Measurements from ENCODE around the gene OR51F2. TPM values are rescaled to one million over a fixed set of nuclear protein-coding genes. Genes with fewer than 3 reads are reported as not detected.
"Not testable (repeated sequence)": the region's sequence is repeated elsewhere in the genome, so short reads cannot be mapped to it uniquely, and the experiment has no call there.

OR51F2 gene
- total RNA-seq, 1 experiment from 2014 or later = not detected

DNA sequence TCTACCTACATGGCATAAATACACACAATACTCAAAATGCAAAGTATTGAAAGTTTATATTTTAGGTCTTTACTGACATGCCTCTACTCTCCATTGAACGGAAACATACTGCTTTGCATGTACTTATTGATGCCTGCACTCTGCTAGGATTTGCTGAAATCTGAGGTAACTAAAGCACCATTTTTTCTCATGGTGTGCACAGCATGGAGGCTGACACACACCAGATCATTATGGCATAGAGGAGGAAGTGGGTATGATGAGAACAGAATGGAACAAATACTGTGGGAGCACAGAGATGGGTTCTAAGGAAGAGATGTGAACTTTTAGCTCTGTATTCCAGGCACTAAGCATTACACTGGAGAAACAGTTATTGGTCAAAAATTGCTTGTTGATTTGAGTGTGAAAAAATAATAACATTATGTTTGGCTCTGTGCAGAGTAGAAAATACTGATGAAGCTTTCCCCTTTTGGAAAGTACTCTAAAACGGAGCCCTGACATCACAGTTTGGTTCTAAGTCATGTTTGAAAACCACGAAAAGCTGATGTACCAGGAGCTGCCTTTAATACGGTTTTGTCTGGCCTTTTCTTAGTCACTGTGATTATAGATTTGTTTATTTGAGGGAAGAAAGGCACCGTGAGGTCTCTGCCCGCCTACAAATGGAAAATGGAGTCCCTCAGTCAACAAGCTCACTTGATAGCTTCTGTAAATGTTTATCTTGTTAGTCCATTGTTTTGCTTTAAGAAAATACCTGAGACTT, 22.5 kb upstream of the OR51F2 start:
- H3K27me3 ChIP-seq (replicated peaks; ENCODE audit: insufficient read depth, low read depth, low read length, poor library complexity) = no peaks in the 10 kb centered on the region
- H3K9me3 ChIP-seq (ENCODE audit: low read depth, low read length, poor library complexity, severe bottlenecking) = no peaks in the 10 kb centered on the region
- no TSS peak for BruUV-seq (replicated peaks)
- ChIA-PET CTCF (no interaction called here), POLR2A (ENCODE audit: low non-redundant PET) (no interaction called here)
- H3K27ac ChIP-seq (ENCODE audit: low read depth, low read length, poor library complexity, severe bottlenecking) = no peak overlapping the region
- TF ChIP-seq EZH2 (IDR thresholded peaks at IDR 0.05; ENCODE audit: borderline replicate concordance, low read depth, low read length, poor library complexity, severe bottlenecking) (no peak), CTCF (conservative IDR thresholded peaks at IDR 0.05; ENCODE audit: low read depth, low read length) (no peak)
- no peaks in the 10 kb centered on the region for H3K4me1 ChIP-seq (ENCODE audit: insufficient read depth, low read length, poor library complexity, severe bottlenecking)
- intact Hi-C loops (cut with micrococcal nuclease; ENCODE audit: unreplicated experiment) = no loop called here
- H3K4me3 ChIP-seq (ENCODE audit: low read depth, low read length, poor library complexity, severe bottlenecking) = no peak overlapping the region
- no peaks in the 10 kb centered on the region for H3K36me3 ChIP-seq (ENCODE audit: insufficient read depth, low read length, poor library complexity, severe bottlenecking)
- no peak for DNase-seq (ENCODE audit: low spot score)

- H3K4me1 ChIP-seq (ENCODE audit: insufficient read depth, low read length, poor library complexity, severe bottlenecking); H3K4me3 ChIP-seq (ENCODE audit: low read depth, low read length, poor library complexity, severe bottlenecking); H3K36me3 ChIP-seq (ENCODE audit: insufficient read depth, low read length, poor library complexity, severe bottlenecking); H3K27ac ChIP-seq (ENCODE audit: low read depth, low read length, poor library complexity, severe bottlenecking); H3K9me3 ChIP-seq (ENCODE audit: low read depth, low read length, poor library complexity, severe bottlenecking); CTCF ChIA-PET; DNase-seq (ENCODE audit: low spot score); BruUV-seq (replicated peaks); intact Hi-C loops (cut with micrococcal nuclease; ENCODE audit: unreplicated experiment); POLR2A ChIA-PET (ENCODE audit: low non-redundant PET); H3K27me3 ChIP-seq (replicated peaks; ENCODE audit: insufficient read depth, low read depth, low read length, poor library complexity): not testable (repeated sequence)
These were observed 19.8 kb upstream of the OR51F2 start for GRCh38 chr11:4801316-4801715.

DNA sequence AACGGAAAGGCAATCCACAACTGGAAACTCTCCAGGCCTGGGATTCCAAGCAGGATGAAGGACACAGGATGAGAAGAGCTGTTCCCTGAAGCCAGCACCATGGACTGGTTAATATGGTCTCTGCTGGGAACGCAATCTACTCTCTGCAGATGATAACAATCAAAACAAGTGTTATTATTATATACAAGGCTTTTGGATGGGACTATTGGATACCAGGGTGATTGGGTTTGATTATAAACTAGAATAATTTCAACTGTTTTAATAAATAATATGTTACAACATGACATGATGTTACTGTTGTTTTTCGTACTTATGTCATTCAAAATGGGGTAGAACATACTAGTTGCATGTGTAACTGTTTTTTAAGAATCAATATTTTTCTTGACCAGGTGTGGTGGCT, 16.8 kb upstream of the OR51F2 start, which contains the start of gene OR52R1:
OR52R1 (minus strand) TSS at position 101 of the 400 bp plus-strand sequence; CDS start at position 101, 0 bp downstream.
- intact Hi-C loops (cut with micrococcal nuclease; ENCODE audit: unreplicated experiment) = no loop called here
- TF ChIP-seq CTCF (conservative IDR thresholded peaks at IDR 0.05; ENCODE audit: low read depth, low read length) (no peak), EZH2 (IDR thresholded peaks at IDR 0.05; ENCODE audit: borderline replicate concordance, low read depth, low read length, poor library complexity, severe bottlenecking) (no peak)
- POLR2A ChIA-PET (ENCODE audit: low non-redundant PET) = no interaction called here
- H3K36me3 ChIP-seq (ENCODE audit: insufficient read depth, low read length, poor library complexity, severe bottlenecking) = no peaks in the 10 kb centered on the region
- H3K4me3 ChIP-seq (ENCODE audit: low read depth, low read length, poor library complexity, severe bottlenecking) = no peak within 1 kb of the TSS
- CTCF ChIA-PET = no interaction called here
- H3K9me3 ChIP-seq (ENCODE audit: low read depth, low read length, poor library complexity, severe bottlenecking) = no peaks in the 10 kb centered on the region
- no peak for DNase-seq (ENCODE audit: low spot score)
- H3K27ac ChIP-seq (ENCODE audit: low read depth, low read length, poor library complexity, severe bottlenecking) = no peak within 1 kb of the TSS
- no peaks in the 10 kb centered on the region for H3K27me3 ChIP-seq (replicated peaks; ENCODE audit: insufficient read depth, low read depth, low read length, poor library complexity)
- H3K4me1 ChIP-seq (ENCODE audit: insufficient read depth, low read length, poor library complexity, severe bottlenecking) = no peaks in the 10 kb centered on the region
- no TSS peak for BruUV-seq (replicated peaks)

DNA sequence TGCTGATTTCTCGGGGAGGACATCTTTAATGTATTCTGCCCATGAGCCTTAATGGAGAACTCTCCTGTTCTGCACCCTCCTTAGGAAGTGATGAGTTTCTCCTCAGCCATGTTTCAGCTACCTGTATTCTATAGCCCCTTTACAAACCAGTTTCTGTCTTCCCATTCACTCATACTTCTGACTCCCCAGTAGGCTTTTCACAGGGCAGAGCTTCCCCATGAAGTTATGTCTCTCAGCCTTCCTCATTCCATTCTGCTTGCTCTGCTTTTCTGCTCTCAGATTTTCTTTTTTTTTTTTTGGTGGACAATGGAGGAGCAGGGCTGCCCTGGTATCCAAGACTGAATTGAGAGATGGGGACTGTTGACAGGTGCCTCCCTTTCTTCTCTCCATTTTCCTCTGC, 12.6 kb upstream of the OR51F2 start:
- H3K27ac ChIP-seq (ENCODE audit: low read depth, low read length, poor library complexity, severe bottlenecking) = no peak overlapping the region
- POLR2A ChIA-PET (ENCODE audit: low non-redundant PET) = no interaction called here
- intact Hi-C loops (cut with micrococcal nuclease; ENCODE audit: unreplicated experiment) = no loop called here
- no peaks in the 10 kb centered on the region for H3K9me3 ChIP-seq (ENCODE audit: low read depth, low read length, poor library complexity, severe bottlenecking)
- no peaks in the 10 kb centered on the region for H3K27me3 ChIP-seq (replicated peaks; ENCODE audit: insufficient read depth, low read depth, low read length, poor library complexity)
- no TSS peak for BruUV-seq (replicated peaks)
- TF ChIP-seq EZH2 (IDR thresholded peaks at IDR 0.05; ENCODE audit: borderline replicate concordance, low read depth, low read length, poor library complexity, severe bottlenecking) = no peak
- no peak for TF ChIP-seq CTCF (conservative IDR thresholded peaks at IDR 0.05; ENCODE audit: low read depth, low read length)
- no peak overlapping the region for H3K4me3 ChIP-seq (ENCODE audit: low read depth, low read length, poor library complexity, severe bottlenecking)
- no peak for DNase-seq (ENCODE audit: low spot score)
- CTCF ChIA-PET = no interaction called here
- no peaks in the 10 kb centered on the region for H3K36me3 ChIP-seq (ENCODE audit: insufficient read depth, low read length, poor library complexity, severe bottlenecking)
- no peaks in the 10 kb centered on the region for H3K4me1 ChIP-seq (ENCODE audit: insufficient read depth, low read length, poor library complexity, severe bottlenecking)
